Mesothelial cell of epicardium (in vitro differentiated cells): ENCODE results near the gene SLX1B. TPM values are rescaled to one million over a fixed set of nuclear protein-coding genes. Genes with fewer than 3 reads are reported as not detected.
"Not testable (repeated sequence)": the region's sequence is repeated elsewhere in the genome, so short reads cannot be mapped to it uniquely, and the experiment has no call there.

ENCODE experiments used
- DNase-seq, 2 experiments: peaks; one replicate each; pipeline ENCODE4 v3.0.0; 2021; ENCODE audit warnings: low spot score in 2 of 2; ENCODE audit not compliant: unreplicated experiment in 2 of 2
- H3K27ac Mint-ChIP-seq: 2 replicates; pipeline ENCODE4 v1.8.0; 2021; ENCODE audit warnings: mixed read lengths
- H3K27me3 Mint-ChIP-seq: 2 replicates; pipeline ENCODE4 v1.8.0; 2021; ENCODE audit warnings: low read depth, mixed read lengths
- H3K36me3 Mint-ChIP-seq: 2 replicates; pipeline ENCODE4 v1.8.0; 2021; ENCODE audit warnings: mixed read lengths
- H3K4me1 Mint-ChIP-seq: 2 replicates; pipeline ENCODE4 v1.8.0; 2021; ENCODE audit warnings: mixed read lengths
- H3K4me3 Mint-ChIP-seq: 2 replicates; pipeline ENCODE4 v1.8.0; 2021; ENCODE audit warnings: mild to moderate bottlenecking, moderate library complexity, mixed read lengths
- H3K9me3 Mint-ChIP-seq: 2 replicates; pipeline ENCODE4 v1.8.0; 2021; ENCODE audit warnings: mixed read lengths
- total RNA-seq: library from RNA; stranded (reverse); gene quantifications from 3 replicates; pipeline ENCODE4 v1.2.1, GENCODE V29; 2021

The SLX1B gene
- 33.5 to 45.5 TPM (median 43.0 TPM) in 3 replicates for total RNA-seq

GRCh38 chr16:29454269-29454668 is at the start of gene SLX1B, which contains the start of gene BOLA2:
SLX1B (plus strand) TSS chr16:29454533.
BOLA2 (minus strand) TSS chr16:29454351; CDS start chr16:29454253, 98 bp downstream.
- H3K4me3 Mint-ChIP-seq, H3K27ac Mint-ChIP-seq, H3K27me3 Mint-ChIP-seq, H3K4me1 Mint-ChIP-seq, DNase-seq, H3K36me3 Mint-ChIP-seq, H3K9me3 Mint-ChIP-seq: not testable (repeated sequence)

GRCh38 chr16:29405249-29405648 is 49.1 kb upstream of the SLX1B start:
- not testable (repeated sequence) for H3K4me3 Mint-ChIP-seq, H3K27me3 Mint-ChIP-seq, DNase-seq, H3K4me1 Mint-ChIP-seq, H3K27ac Mint-ChIP-seq, H3K36me3 Mint-ChIP-seq, H3K9me3 Mint-ChIP-seq

- H3K27me3 Mint-ChIP-seq, H3K4me3 Mint-ChIP-seq, H3K36me3 Mint-ChIP-seq, H3K27ac Mint-ChIP-seq, H3K4me1 Mint-ChIP-seq, DNase-seq, H3K9me3 Mint-ChIP-seq: not testable (repeated sequence)
These were observed 30.7 kb upstream of the SLX1B start for GRCh38 chr16:29423587-29423986.

- not testable (repeated sequence) for H3K4me1 Mint-ChIP-seq, H3K27ac Mint-ChIP-seq, H3K4me3 Mint-ChIP-seq, H3K36me3 Mint-ChIP-seq, H3K9me3 Mint-ChIP-seq, H3K27me3 Mint-ChIP-seq, DNase-seq
These were observed 28.9 kb upstream of the SLX1B start for GRCh38 chr16:29425390-29425789.

GRCh38 chr16:29453754-29454153 is 579 bp upstream of the SLX1B start:
- not testable (repeated sequence) for H3K4me1 Mint-ChIP-seq, H3K27me3 Mint-ChIP-seq

GRCh38 chr16:29454828-29455227 is 495 bp downstream of the SLX1B start:
- H3K4me3 Mint-ChIP-seq, H3K9me3 Mint-ChIP-seq, H3K4me1 Mint-ChIP-seq, H3K27me3 Mint-ChIP-seq, H3K27ac Mint-ChIP-seq, H3K36me3 Mint-ChIP-seq, DNase-seq: not testable (repeated sequence)

More at GRCh38 chr16:29453754-29454153, 579 bp upstream of the SLX1B start:
- H3K9me3 Mint-ChIP-seq, H3K36me3 Mint-ChIP-seq, DNase-seq, H3K4me3 Mint-ChIP-seq, H3K27ac Mint-ChIP-seq: not testable (repeated sequence)

- DNase-seq, H3K4me1 Mint-ChIP-seq, H3K27me3 Mint-ChIP-seq, H3K36me3 Mint-ChIP-seq, H3K9me3 Mint-ChIP-seq, H3K4me3 Mint-ChIP-seq, H3K27ac Mint-ChIP-seq: not testable (repeated sequence)
These were observed 3.3 kb downstream of the SLX1B start for GRCh38 chr16:29457660-29458059.

GRCh38 chr16:29459706-29460646 is 5.6 kb downstream of the SLX1B start, which contains the start of gene SULT1A4:
SULT1A4 (plus strand) TSS chr16:29459913; CDS start chr16:29461386, 1,473 bp downstream.
- not testable (repeated sequence) for H3K4me1 Mint-ChIP-seq, H3K4me3 Mint-ChIP-seq, H3K27ac Mint-ChIP-seq, H3K36me3 Mint-ChIP-seq, H3K27me3 Mint-ChIP-seq, DNase-seq, H3K9me3 Mint-ChIP-seq

GRCh38 chr16:29460647-29461030 is 6.3 kb downstream of the SLX1B start:
- not testable (repeated sequence) for H3K27me3 Mint-ChIP-seq, H3K9me3 Mint-ChIP-seq, H3K4me3 Mint-ChIP-seq, H3K4me1 Mint-ChIP-seq, H3K27ac Mint-ChIP-seq, H3K36me3 Mint-ChIP-seq, DNase-seq

- H3K27me3 Mint-ChIP-seq, H3K36me3 Mint-ChIP-seq, H3K4me1 Mint-ChIP-seq, H3K4me3 Mint-ChIP-seq, H3K9me3 Mint-ChIP-seq, DNase-seq, H3K27ac Mint-ChIP-seq: not testable (repeated sequence)
These were observed 11.9 kb downstream of the SLX1B start for GRCh38 chr16:29465985-29466824.

- not testable (repeated sequence) for H3K27me3 Mint-ChIP-seq, H3K4me3 Mint-ChIP-seq, DNase-seq, H3K9me3 Mint-ChIP-seq, H3K27ac Mint-ChIP-seq, H3K4me1 Mint-ChIP-seq, H3K36me3 Mint-ChIP-seq
These were observed 12.6 kb downstream of the SLX1B start for GRCh38 chr16:29466904-29467303.

- not testable (repeated sequence) for H3K9me3 Mint-ChIP-seq, H3K27ac Mint-ChIP-seq, H3K27me3 Mint-ChIP-seq, H3K4me1 Mint-ChIP-seq, DNase-seq, H3K4me3 Mint-ChIP-seq, H3K36me3 Mint-ChIP-seq
These were observed 13.5 kb downstream of the SLX1B start for GRCh38 chr16:29467654-29468366.

- H3K36me3 Mint-ChIP-seq, H3K4me3 Mint-ChIP-seq, H3K9me3 Mint-ChIP-seq, H3K4me1 Mint-ChIP-seq, H3K27ac Mint-ChIP-seq, H3K27me3 Mint-ChIP-seq: not testable (repeated sequence)
- peak; percentile 17 to 65 for DNase-seq
These were observed 15.3 kb downstream of the SLX1B start for GRCh38 chr16:29469660-29470059.
